SK-N-SH (cell line): ENCODE data around the gene PPFIBP2. TPM values are rescaled to one million over a fixed set of nuclear protein-coding genes. Genes with fewer than 3 reads are reported as not detected.

ENCODE experiments used
- CTCF ChIA-PET: fragments of 300-600, 350-600 bp; formaldehyde crosslinking; extraction: SDS; loops from one replicate; lab custom pipeline; 2021; lab: Yijun Ruan, JAX
- POLR2A ChIA-PET: fragments of 350-600 bp; sonication (Branson Sonifier 250); formaldehyde crosslinking; extraction: SDS; loops from one replicate; lab custom pipeline; 2020; ENCODE audit warnings: antibody characterized with exemption, inconsistent platforms; lab: Yijun Ruan, JAX
- DNase-seq: peaks from one replicate; pipeline ENCODE4 v3.0.0; 2012
- H2AFZ ChIP-seq: fragments of 200-600 bp; sonication (generic); 2 replicates; pipeline ENCODE4 v1.8.1; 2016; ENCODE audit warnings: antibody characterized with exemption, mild to moderate bottlenecking, low read depth
- H3F3A ChIP-seq: fragments of 200-600 bp; sonication (generic); replicated peaks from 2 replicates; pipeline ENCODE3; 2016; ENCODE audit warnings: antibody characterized with exemption, mild to moderate bottlenecking; ENCODE audit not compliant: insufficient read depth
- H3K27ac ChIP-seq, 2 experiments: fragments of 200-500 bp in 1 of 2; fragments of 200-600 bp in 1 of 2; sonication (Bioruptor generic) in 1 of 2; sonication (generic), shearing (Covaris generic) in 1 of 2; 2 replicates each; pipeline versions ENCODE4 v1.5.1 to v1.6.1; 2014 to 2016; ENCODE audit warnings: low read depth in 2 of 2, inconsistent platforms in 1 of 2, low read length in 1 of 2, mild to moderate bottlenecking in 1 of 2, mixed read lengths in 1 of 2
- H3K27me3 ChIP-seq: fragments of 200-600 bp; sonication (generic), shearing (Covaris generic); 2 replicates; pipeline ENCODE4 v1.6.1; 2016; ENCODE audit warnings: mixed run types; ENCODE audit not compliant: insufficient read depth
- H3K36me3 ChIP-seq, 2 experiments: fragments of 200-500 bp in 1 of 2; fragments of 200-600 bp in 1 of 2; sonication (Bioruptor generic) in 1 of 2; sonication (generic) in 1 of 2; replicated peaks in 1 of 2; 2 replicates each; pipeline versions ENCODE3 to v1.5.1; 2014 to 2016; ENCODE audit warnings: low read length in 1 of 2, mild to moderate bottlenecking in 1 of 2; ENCODE audit not compliant: insufficient read depth in 2 of 2, control insufficient read depth in 1 of 2
- H3K4me1 ChIP-seq, 2 experiments: fragments of 200-500 bp in 1 of 2; fragments of 200-600 bp in 1 of 2; sonication (Bioruptor generic) in 1 of 2; sonication (generic), shearing (Covaris generic) in 1 of 2; 2 replicates each; pipeline versions ENCODE4 v1.5.1 to v1.6.1; 2014 to 2016; ENCODE audit warnings: low read depth in 1 of 2, low read length in 1 of 2, mixed run types in 1 of 2; ENCODE audit not compliant: insufficient read depth in 2 of 2, control insufficient read depth in 1 of 2
- H3K4me2 ChIP-seq: fragments of 200-600 bp; sonication (generic), shearing (Covaris generic); 2 replicates; pipeline ENCODE4 v1.6.1; 2017; ENCODE audit warnings: mixed run types
- H3K4me3 ChIP-seq, 2 experiments: fragments of 200-500 bp in 1 of 2; fragments of 200-600 bp in 1 of 2; sonication (Bioruptor generic) in 1 of 2; sonication (generic), shearing (Covaris generic) in 1 of 2; 2 replicates each; pipeline versions ENCODE4 v1.5.1 to v1.8.1; 2014 to 2016; ENCODE audit warnings: low read depth in 2 of 2, inconsistent platforms in 1 of 2, low read length in 1 of 2, mild to moderate bottlenecking in 1 of 2, mixed read lengths in 1 of 2, moderate library complexity in 1 of 2
- H3K79me2 ChIP-seq: fragments of 200-600 bp; sonication (generic); 2 replicates; pipeline ENCODE4 v1.8.1; 2017; ENCODE audit warnings: mild to moderate bottlenecking; ENCODE audit not compliant: insufficient read depth
- H3K9ac ChIP-seq: fragments of 200-600 bp; sonication (generic); 2 replicates; pipeline ENCODE4 v1.6.1; 2017; ENCODE audit warnings: mixed run types
- H3K9me2 ChIP-seq: fragments of 200-600 bp; sonication (generic); 2 replicates; pipeline ENCODE4 v1.6.1; 2017; ENCODE audit warnings: mixed run types
- H3K9me3 ChIP-seq: fragments of 200-600 bp; sonication (generic); 2 replicates; pipeline ENCODE4 v1.6.1; 2017; ENCODE audit warnings: mixed run types, mild to moderate bottlenecking, moderate library complexity
- H4K20me1 ChIP-seq: fragments of 200-600 bp; sonication (generic); 2 replicates; pipeline ENCODE4 v1.6.1; 2017; ENCODE audit warnings: mild to moderate bottlenecking, mixed run types; ENCODE audit not compliant: insufficient read depth
- CHD2 ChIP-seq: fragments of 150-350 bp; IDR thresholded peaks from 2 replicates; pipeline ENCODE4 v1.6.1; 2018; ENCODE audit warnings: low read length; ENCODE audit not compliant: partially characterized antibody
- ELF1 ChIP-seq: IDR thresholded peaks from 2 replicates; pipeline ENCODE4 v1.4.0; 2012
- FOXM1 ChIP-seq: IDR thresholded peaks from 2 replicates; pipeline ENCODE4 v1.4.0; 2012; ENCODE audit warnings: low read depth, mild to moderate bottlenecking
- GABPA ChIP-seq: IDR thresholded peaks from 2 replicates; pipeline ENCODE4 v1.4.0; 2012; ENCODE audit warnings: low read depth, mild to moderate bottlenecking
- GATA2 ChIP-seq: sonication (generic); formaldehyde crosslinking; IDR thresholded peaks from 2 replicates; pipeline ENCODE4 v1.5.0; 2020; ENCODE audit warnings: mild to moderate bottlenecking, missing genetic modification reagents
- MAX ChIP-seq: IDR thresholded peaks from 2 replicates; pipeline ENCODE4 v1.4.0; 2012; ENCODE audit warnings: low read depth
- REST ChIP-seq: IDR thresholded peaks from 2 replicates; pipeline ENCODE4 v1.6.1; 2012; ENCODE audit warnings: mild to moderate bottlenecking, low read depth, low read length, moderate library complexity
- TCF12 ChIP-seq: IDR thresholded peaks from 2 replicates; pipeline ENCODE4 v1.4.0; 2012
- TEAD4 ChIP-seq: IDR thresholded peaks from 2 replicates; pipeline ENCODE4 v1.4.0; 2012; ENCODE audit warnings: mild to moderate bottlenecking, borderline replicate concordance; ENCODE audit not compliant: insufficient read depth
- USF2 ChIP-seq: fragments of 150-350 bp; IDR thresholded peaks from 2 replicates; pipeline ENCODE4 v1.6.1; 2017; ENCODE audit warnings: antibody characterized with exemption, low read length, low read depth, borderline replicate concordance
- YY1 ChIP-seq: IDR thresholded peaks from 2 replicates; pipeline ENCODE4 v1.4.0; 2012; ENCODE audit warnings: low read depth, mild to moderate bottlenecking
- WGBS: methylation state at CpG from one replicate; pipeline ENCODE4 v1.1.6; 2017; ENCODE audit warnings: low lambda C conversion rate; 5-methylcytosine and 5-hydroxymethylcytosine counted together
- polyA plus RNA-seq, 3 experiments: library from polyadenylated mRNA; depleted of rRNA; stranded (reverse); fragments of >200 nt; gene quantifications; 2 replicates each; pipeline ENCODE4 v1.2.3, GENCODE V29; 2012

The PPFIBP2 gene
- polyA plus RNA-seq, 1 of the 3 experiments (the other 2 are of a cell fraction), result 0.67 TPM

DNA sequence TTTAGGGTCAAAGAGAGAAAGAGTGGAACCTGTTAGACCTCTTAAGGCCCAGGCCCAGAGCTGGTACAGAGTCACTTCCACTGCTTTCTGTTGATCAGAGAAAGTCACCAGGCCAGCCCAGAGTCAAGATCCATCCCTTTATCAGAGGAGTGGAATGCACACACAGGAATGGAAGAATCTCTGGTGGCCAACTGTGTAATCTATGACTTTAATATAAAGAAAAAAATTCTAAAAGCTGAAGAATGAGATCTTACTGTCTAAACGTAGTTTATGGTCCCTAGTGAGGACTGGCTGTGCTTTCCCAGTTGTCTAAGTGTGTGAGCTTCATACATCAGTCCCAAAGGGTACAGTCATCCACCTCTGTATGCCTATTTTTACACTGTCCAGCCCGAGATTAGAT is 51.0 kb downstream of the PPFIBP2 start:
- Histone ChIP-seq H3F3A (no peaks in the 10 kb centered on the region), H3K4me1 (peaks cover 0 to 12% of the 10 kb centered on the region in 2 experiments; a peak in 2 of 4 replicates), H4K20me1 (no peaks in the 10 kb centered on the region), H3K27me3 (peaks cover 17% of the 10 kb centered on the region; the same call in 1 of the 2 replicates), H3K4me3 (no peak overlapping the region), H3K27ac (no peak overlapping the region), H2AFZ (no peak overlapping the region), H3K79me2 (no peaks in the 10 kb centered on the region), H3K36me3 (no peaks in the 10 kb centered on the region), H3K9me2 (no peaks in the 10 kb centered on the region), H3K9ac (no peak overlapping the region), H3K4me2 (no peak overlapping the region), H3K9me3 (no peaks in the 10 kb centered on the region)
- ChIA-PET CTCF (interaction anchor here (1.0 to 2.2 kb wide), 5 partner anchors 9 to 467 kb away, joined by 3 to 17 read pairs (median 6); no protein-coding TSS in a partner anchor), POLR2A (no interaction called here)
- DNase-seq, result no peak
- WGBS, result 21% methylated on average over 2 of the region's 2 CpGs
- TF ChIP-seq TCF12, result no peak
- no peak for TF ChIP-seq MAX
- TF ChIP-seq CHD2, result no peak
- no peak for TF ChIP-seq FOXM1
- no peak for TF ChIP-seq REST
- TF ChIP-seq USF2, result no peak
- TF ChIP-seq GABPA, result no peak

DNA sequence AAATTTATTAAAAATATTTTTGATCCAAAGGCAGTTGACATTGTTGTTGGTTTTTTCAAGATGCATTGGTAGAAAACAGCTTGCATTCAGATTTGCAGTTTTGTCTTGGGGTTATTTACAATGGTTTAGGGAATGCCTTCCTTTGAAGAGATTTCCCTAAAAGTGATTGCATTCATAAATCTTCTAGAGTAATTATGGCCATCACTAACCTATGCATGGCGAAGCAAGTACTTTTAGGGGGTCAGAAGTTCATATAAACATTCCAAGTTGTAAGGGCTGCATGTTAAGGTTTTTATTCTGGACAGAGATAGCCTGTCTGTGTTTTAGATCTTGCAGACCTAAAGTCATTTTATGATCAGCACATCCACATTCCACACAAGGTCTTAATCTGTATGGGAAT is 53.5 kb downstream of the PPFIBP2 start:
- ChIA-PET POLR2A (no interaction called here), CTCF (interaction anchor here (0.8 to 13.6 kb wide), 2 partner anchors 89 to 100 kb away, joined by 3 to 256 read pairs; no protein-coding TSS in a partner anchor)
- TF ChIP-seq ELF1 (no peak), TEAD4 (no peak), USF2 (no peak), GABPA (no peak), GATA2 (no peak), YY1 (no peak)
- H3K27ac ChIP-seq, result no peak overlapping the region
- H3K9ac ChIP-seq, result no peak overlapping the region
- DNase-seq, result no peak
- peaks cover 17% of the 10 kb centered on the region; the same call in 1 of the 2 replicates for H3K27me3 ChIP-seq
- no peak overlapping the region for H3K4me2 ChIP-seq
- no peaks in the 10 kb centered on the region for H3F3A ChIP-seq
- H3K4me3 ChIP-seq, result no peak overlapping the region
- no peaks in the 10 kb centered on the region for H4K20me1 ChIP-seq
- H3K36me3 ChIP-seq, result no peaks in the 10 kb centered on the region
- H2AFZ ChIP-seq, result no peak overlapping the region
- H3K9me3 ChIP-seq, result no peaks in the 10 kb centered on the region
- WGBS, result 23% methylated on average over 1 of the region's 1 CpG
- no peaks in the 10 kb centered on the region for H3K9me2 ChIP-seq
- no peaks in the 10 kb centered on the region for H3K79me2 ChIP-seq
- peaks cover 0 to 13% of the 10 kb centered on the region in 2 experiments; a peak in 2 of 4 replicates for H3K4me1 ChIP-seq
